ENCODE results near the gene C3orf85.

Gene C3orf85

DNA sequence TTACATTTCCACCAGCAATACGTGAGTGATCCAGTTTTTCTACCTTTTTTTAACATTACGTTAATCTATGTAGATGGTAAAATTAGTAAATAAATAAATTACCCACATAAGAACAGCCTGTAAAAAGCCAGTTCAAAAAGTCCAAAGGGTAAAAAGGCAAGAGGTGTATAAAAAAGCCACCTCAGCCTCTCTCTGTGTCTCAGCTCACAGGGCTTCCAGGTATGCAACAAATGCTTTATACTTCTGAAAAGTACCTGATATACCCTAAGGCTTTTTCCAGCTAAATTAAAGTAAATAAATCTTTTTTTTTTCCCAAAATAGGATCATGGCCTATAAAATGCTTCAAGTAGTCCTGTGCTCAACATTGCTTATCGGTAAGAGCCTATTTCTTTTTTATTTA lies at the start of gene C3orf85:
Gene C3orf85 (plus strand): TSS at position 197 of the 400 bp plus-strand sequence. CDS start 129 bp downstream, at position 326.
- Mint-ChIP-seq H3K9me3 (no peaks in the 10 kb centered on the region), H3K4me3 (no peak within 1 kb of the TSS), H3K4me1 (no peaks in the 10 kb centered on the region), H3K27me3 (no peaks in the 10 kb centered on the region), H3K36me3 (no peaks in the 10 kb centered on the region), H3K27ac (no peak within 1 kb of the TSS)
- CTCF ChIA-PET = no interaction called here
- no peak for DNase-seq

DNA sequence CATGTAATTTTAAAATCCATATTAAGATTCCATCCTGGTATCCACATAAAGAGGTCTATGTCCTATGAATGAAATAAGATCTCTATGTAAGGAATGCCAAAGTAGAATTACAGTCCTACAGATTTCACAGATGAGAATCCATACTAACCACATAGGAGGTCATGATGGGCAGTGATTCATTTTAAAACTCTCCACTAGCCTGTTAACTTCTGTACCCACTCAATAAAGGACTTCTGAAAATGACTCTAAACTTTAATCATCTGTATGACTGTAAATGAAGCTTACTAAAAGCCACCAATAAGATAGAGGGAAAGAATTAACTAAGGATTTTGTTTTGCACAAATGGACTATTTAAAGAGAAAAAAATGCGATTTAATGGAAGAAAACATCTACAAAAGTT lies 47.3 kb upstream of the C3orf85 start:
- no peak overlapping the region for H3K27ac Mint-ChIP-seq
- no peaks in the 10 kb centered on the region for H3K36me3 Mint-ChIP-seq
- H3K9me3 Mint-ChIP-seq = no peaks in the 10 kb centered on the region
- H3K4me3 Mint-ChIP-seq = no peak overlapping the region
- H3K27me3 Mint-ChIP-seq = peaks cover 7% of the 10 kb centered on the region
- H3K4me1 Mint-ChIP-seq = no peaks in the 10 kb centered on the region
- CTCF ChIA-PET = no interaction called here
- no peak for DNase-seq

DNA sequence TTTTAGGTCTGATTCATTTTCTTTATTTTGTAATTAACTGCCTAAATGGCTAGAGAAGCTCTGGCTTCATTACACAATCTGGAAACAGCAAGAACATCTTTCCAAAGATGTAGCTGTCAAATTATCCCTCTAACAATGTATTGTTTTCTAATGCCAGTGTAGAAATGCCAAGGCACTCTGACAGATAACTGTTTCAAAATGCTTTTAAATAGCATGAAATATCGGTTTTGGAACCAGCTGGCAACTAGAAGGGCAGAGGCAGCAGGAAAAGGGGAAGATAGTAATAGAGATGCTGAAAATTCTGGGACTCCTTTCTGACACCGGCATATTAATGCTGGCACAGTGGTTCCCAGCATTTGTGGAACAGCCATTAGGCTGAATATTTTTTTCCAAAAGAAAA lies 44.7 kb upstream of the C3orf85 start:
- H3K27ac Mint-ChIP-seq = no peak overlapping the region
- CTCF ChIA-PET = interaction anchor here (1.6 kb wide), 1 partner anchor 41 kb away, joined by 4 read pairs; no protein-coding TSS in a partner anchor
- no peak for DNase-seq
- H3K4me3 Mint-ChIP-seq = no peak overlapping the region
- H3K36me3 Mint-ChIP-seq = no peaks in the 10 kb centered on the region
- no peaks in the 10 kb centered on the region for H3K9me3 Mint-ChIP-seq
- H3K27me3 Mint-ChIP-seq = peaks cover 8% of the 10 kb centered on the region
- no peaks in the 10 kb centered on the region for H3K4me1 Mint-ChIP-seq

- Mint-ChIP-seq H3K27ac (no peak overlapping the region), H3K27me3 (peaks cover 12% of the 10 kb centered on the region), H3K4me1 (no peaks in the 10 kb centered on the region), H3K9me3 (no peaks in the 10 kb centered on the region), H3K4me3 (no peak overlapping the region), H3K36me3 (no peaks in the 10 kb centered on the region)
- CTCF ChIA-PET = no interaction called here
- DNase-seq = no peak
Observed at GRCh38 chr3:109093561-109093960, 43.0 kb upstream of the C3orf85 start.

- no peak overlapping the region for H3K4me3 Mint-ChIP-seq
- H3K9me3 Mint-ChIP-seq = no peaks in the 10 kb centered on the region
- CTCF ChIA-PET = no interaction called here
- no peaks in the 10 kb centered on the region for H3K4me1 Mint-ChIP-seq
- peaks cover 12% of the 10 kb centered on the region for H3K27me3 Mint-ChIP-seq
- no peak for DNase-seq
- no peaks in the 10 kb centered on the region for H3K36me3 Mint-ChIP-seq
- H3K27ac Mint-ChIP-seq = no peak overlapping the region
Observed at GRCh38 chr3:109095166-109095565, 41.4 kb upstream of the C3orf85 start.

GRCh38 chr3:109098079-109098644 lies 38.4 kb upstream of the C3orf85 start:
- Mint-ChIP-seq H3K36me3 (no peaks in the 10 kb centered on the region), H3K4me1 (no peaks in the 10 kb centered on the region), H3K27me3 (peaks cover 10% of the 10 kb centered on the region), H3K9me3 (no peaks in the 10 kb centered on the region), H3K4me3 (no peak overlapping the region), H3K27ac (no peak overlapping the region)
- DNase-seq = peak; percentile 23
- CTCF ChIA-PET = interaction anchor here (1.0 to 1.6 kb wide), 3 partner anchors 15 to 623 kb away, joined by 3 to 4 read pairs (median 3); no protein-coding TSS in a partner anchor

- no peak for DNase-seq
- Mint-ChIP-seq H3K27me3 (peaks cover 6% of the 10 kb centered on the region), H3K4me1 (no peaks in the 10 kb centered on the region), H3K9me3 (no peaks in the 10 kb centered on the region), H3K4me3 (no peak overlapping the region), H3K27ac (no peak overlapping the region), H3K36me3 (no peaks in the 10 kb centered on the region)
- CTCF ChIA-PET = no interaction called here
Observed at GRCh38 chr3:109109574-109109973, 26.9 kb upstream of the C3orf85 start.

GRCh38 chr3:109112946-109113760 lies 23.4 kb upstream of the C3orf85 start:
- Mint-ChIP-seq H3K36me3 (no peaks in the 10 kb centered on the region), H3K4me3 (no peak overlapping the region), H3K27me3 (peaks cover 9% of the 10 kb centered on the region), H3K27ac (no peak overlapping the region), H3K4me1 (no peaks in the 10 kb centered on the region), H3K9me3 (no peaks in the 10 kb centered on the region)
- DNase-seq = no peak
- CTCF ChIA-PET = interaction anchor here (0.6 kb wide), 1 partner anchor 10 kb away, joined by 3 read pairs; no protein-coding TSS in a partner anchor

DNA sequence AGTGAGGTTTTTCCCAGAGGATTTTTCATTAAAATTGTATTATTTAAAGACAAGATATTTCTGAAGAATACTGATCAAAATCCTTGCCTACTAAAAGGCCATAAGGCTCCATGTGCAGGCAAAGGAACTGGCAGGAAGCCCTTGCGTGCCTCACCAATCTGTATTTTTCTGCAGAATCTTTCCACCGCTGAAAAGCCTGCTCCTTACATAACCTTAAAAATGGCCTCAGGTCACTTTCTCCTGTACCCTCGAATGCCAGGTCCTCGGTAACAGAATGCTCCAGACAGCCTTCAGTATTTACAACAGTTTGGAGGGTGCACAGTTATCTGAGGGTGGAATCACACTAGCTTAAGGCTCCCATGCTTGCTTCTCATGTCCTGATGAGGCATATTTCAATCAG lies 21.8 kb upstream of the C3orf85 start:
- Mint-ChIP-seq H3K36me3 (no peaks in the 10 kb centered on the region), H3K9me3 (no peaks in the 10 kb centered on the region), H3K4me1 (no peaks in the 10 kb centered on the region), H3K4me3 (no peak overlapping the region), H3K27ac (no peak overlapping the region), H3K27me3 (peaks cover 9% of the 10 kb centered on the region)
- no peak for DNase-seq
- CTCF ChIA-PET = no interaction called here

DNA sequence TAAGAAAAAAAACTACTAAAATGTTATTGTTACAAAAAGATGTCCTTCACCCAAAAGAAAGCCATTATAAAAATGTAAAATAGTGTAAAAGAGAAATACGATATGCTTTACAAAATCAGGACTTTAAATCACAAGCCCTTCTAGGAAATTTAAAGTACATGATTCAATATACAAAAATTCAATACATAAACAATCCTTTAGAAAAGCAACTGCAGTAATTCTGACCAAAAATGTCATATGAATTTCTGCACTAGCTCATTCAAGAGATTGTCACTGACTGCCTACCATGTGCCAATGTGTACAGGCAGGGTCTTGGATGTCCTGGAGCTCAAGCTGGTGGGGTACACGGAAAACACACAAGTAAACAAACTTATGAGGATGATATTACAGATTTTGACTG lies 21.1 kb upstream of the C3orf85 start:
- peaks cover 9% of the 10 kb centered on the region for H3K27me3 Mint-ChIP-seq
- DNase-seq = no peak
- H3K27ac Mint-ChIP-seq = no peak overlapping the region
- no peaks in the 10 kb centered on the region for H3K4me1 Mint-ChIP-seq
- no peaks in the 10 kb centered on the region for H3K36me3 Mint-ChIP-seq
- CTCF ChIA-PET = no interaction called here
- H3K9me3 Mint-ChIP-seq = no peaks in the 10 kb centered on the region
- no peak overlapping the region for H3K4me3 Mint-ChIP-seq

- DNase-seq = no peak
- no peak overlapping the region for H3K4me3 Mint-ChIP-seq
- no peaks in the 10 kb centered on the region for H3K4me1 Mint-ChIP-seq
- H3K9me3 Mint-ChIP-seq = no peaks in the 10 kb centered on the region
- H3K27ac Mint-ChIP-seq = no peak overlapping the region
- H3K27me3 Mint-ChIP-seq = peaks cover 9% of the 10 kb centered on the region
- H3K36me3 Mint-ChIP-seq = no peaks in the 10 kb centered on the region
- CTCF ChIA-PET = no interaction called here
Observed at GRCh38 chr3:109116031-109116430, 20.5 kb upstream of the C3orf85 start.

DNA sequence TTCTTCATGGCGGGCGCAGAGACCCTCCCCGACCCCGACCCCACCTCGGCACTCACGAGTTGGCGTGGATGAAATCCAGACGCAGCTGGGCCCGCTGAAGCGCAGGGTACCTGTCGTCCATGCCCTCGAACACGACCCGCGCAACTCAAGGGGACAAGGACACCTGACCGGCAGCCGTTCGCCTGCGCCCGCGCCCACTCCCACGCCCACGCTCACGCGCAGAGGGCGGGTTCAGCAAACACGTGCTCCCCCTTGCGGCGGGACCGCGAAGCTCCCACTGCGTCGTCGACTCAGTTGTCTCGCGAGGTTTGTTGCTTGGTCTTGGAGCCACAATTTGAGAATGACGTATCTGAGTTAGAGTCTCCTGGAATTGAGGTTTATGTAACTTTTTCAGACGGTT lies 18.6 kb upstream of the C3orf85 start, which contains the start of gene MORC1:
Gene MORC1 (minus strand): TSS at position 196 of the 400 bp plus-strand sequence. CDS start 75 bp downstream, at position 121.
- no peaks in the 10 kb centered on the region for H3K9me3 Mint-ChIP-seq
- H3K27ac Mint-ChIP-seq = no peak within 1 kb of the TSS
- no peak within 1 kb of the TSS for H3K4me3 Mint-ChIP-seq
- CTCF ChIA-PET = no interaction called here
- H3K36me3 Mint-ChIP-seq = no peaks in the 10 kb centered on the region
- H3K4me1 Mint-ChIP-seq = no peaks in the 10 kb centered on the region
- DNase-seq = no peak
- H3K27me3 Mint-ChIP-seq = peaks cover 9% of the 10 kb centered on the region

DNA sequence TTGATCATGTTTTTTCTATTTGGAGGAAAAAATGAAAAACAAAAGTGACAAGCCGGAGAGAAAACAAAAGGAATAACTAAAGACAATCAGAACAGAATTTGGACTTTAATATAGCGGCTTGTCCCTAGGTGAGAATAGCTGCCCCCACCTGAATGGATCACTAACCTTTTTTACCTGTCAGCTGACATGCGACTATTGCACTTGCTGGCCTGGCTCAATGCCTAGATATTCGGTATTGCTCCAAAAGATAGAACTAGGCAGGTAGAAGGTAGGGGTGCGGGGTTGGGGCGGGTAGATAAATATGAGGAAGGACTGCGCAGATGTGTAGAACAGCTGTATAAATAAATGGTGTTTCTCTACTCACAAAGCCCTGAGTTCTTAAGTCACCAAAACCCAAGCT lies 17.9 kb upstream of the C3orf85 start:
- H3K27me3 Mint-ChIP-seq = peaks cover 9% of the 10 kb centered on the region

DNA sequence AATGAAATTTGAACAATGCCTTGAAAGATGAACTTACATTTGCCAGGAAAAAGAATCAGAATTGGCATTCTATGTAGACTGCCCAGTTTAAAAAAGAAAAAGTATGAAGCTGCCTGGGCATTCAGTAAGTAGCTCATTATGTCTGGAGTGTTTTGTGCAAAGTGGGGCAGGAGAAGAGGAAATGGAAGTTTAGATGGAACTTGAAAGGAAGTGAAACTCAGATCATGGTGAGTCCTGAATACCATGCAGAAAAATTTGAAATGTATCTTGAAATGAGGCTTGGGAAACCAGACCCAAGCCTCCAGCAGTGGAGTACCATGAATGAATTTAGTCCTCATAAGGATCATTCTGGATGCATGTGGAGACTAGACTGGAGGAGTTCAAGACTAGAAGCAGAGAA lies 13.8 kb upstream of the C3orf85 start:
- H3K27me3 Mint-ChIP-seq = no peaks in the 10 kb centered on the region
- no peak overlapping the region for H3K4me3 Mint-ChIP-seq
- DNase-seq = no peak
- H3K27ac Mint-ChIP-seq = no peak overlapping the region
- CTCF ChIA-PET = interaction anchor here (0.6 kb wide), 1 partner anchor 1312 kb away, joined by 4 read pairs; no protein-coding TSS in a partner anchor
- no peaks in the 10 kb centered on the region for H3K9me3 Mint-ChIP-seq
- H3K4me1 Mint-ChIP-seq = no peaks in the 10 kb centered on the region
- H3K36me3 Mint-ChIP-seq = no peaks in the 10 kb centered on the region

More for the DNA sequence above, 17.9 kb upstream of the C3orf85 start:
- H3K4me1 Mint-ChIP-seq = no peaks in the 10 kb centered on the region
- no peak overlapping the region for H3K4me3 Mint-ChIP-seq
- no peak for DNase-seq
- no peak overlapping the region for H3K27ac Mint-ChIP-seq
- no peaks in the 10 kb centered on the region for H3K36me3 Mint-ChIP-seq
- H3K9me3 Mint-ChIP-seq = no peaks in the 10 kb centered on the region
- CTCF ChIA-PET = no interaction called here

DNA sequence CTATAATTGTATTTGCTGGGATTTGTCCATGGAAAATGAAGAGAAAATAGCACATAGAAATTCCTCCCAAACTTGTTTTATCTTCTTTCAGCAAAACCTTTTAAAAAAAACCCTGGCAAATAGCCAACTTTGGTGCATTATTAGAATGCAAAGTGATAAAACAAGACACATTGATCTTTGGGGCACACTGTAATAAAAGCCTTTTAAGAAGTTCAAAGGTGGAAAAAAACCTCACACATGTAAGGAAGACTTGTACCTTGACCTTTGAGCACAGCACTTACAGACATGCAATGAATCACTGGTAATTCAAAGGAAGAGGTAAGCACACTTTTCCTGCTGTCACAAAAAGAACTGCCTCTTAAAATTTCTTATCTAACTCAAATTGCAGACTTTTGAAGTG lies 10.6 kb upstream of the C3orf85 start:
- no peaks in the 10 kb centered on the region for H3K9me3 Mint-ChIP-seq
- no peak overlapping the region for H3K4me3 Mint-ChIP-seq
- H3K27me3 Mint-ChIP-seq = no peaks in the 10 kb centered on the region
- DNase-seq = no peak
- H3K27ac Mint-ChIP-seq = no peak overlapping the region
- no peaks in the 10 kb centered on the region for H3K4me1 Mint-ChIP-seq
- no peaks in the 10 kb centered on the region for H3K36me3 Mint-ChIP-seq
- CTCF ChIA-PET = no interaction called here
